C4-2B (cell line): Measurements from ENCODE around the gene DRICH1.

ENCODE experiments used
- ZFX ChIP-seq: fragments of 450-650 bp; IDR thresholded peaks from 2 replicates; pipeline ENCODE4 v1.6.1; 2017
- TF ChIP-seq, protein P1 (sequence below): fragments of 450-650 bp; conservative IDR thresholded peaks from 2 replicates; pipeline ENCODE4 v1.5.1; 2017; ENCODE audit warnings: mild to moderate bottlenecking

DNA sequence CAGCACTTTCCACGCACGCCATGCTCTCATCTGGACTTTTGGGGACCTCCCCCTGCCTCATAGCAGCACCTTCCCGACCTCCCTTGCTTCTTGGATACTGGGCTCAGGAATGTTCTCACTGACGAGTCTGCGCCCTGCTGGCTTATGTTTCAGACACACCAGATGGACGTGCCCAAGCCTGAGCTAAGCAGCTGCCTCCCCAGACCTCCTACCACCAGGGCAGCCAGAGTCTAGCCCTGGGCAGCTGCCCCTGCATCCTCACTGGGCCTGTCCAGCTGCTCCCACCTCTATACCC is 45.5 kb upstream of the DRICH1 start:
- TF ChIP-seq, protein P1, sequence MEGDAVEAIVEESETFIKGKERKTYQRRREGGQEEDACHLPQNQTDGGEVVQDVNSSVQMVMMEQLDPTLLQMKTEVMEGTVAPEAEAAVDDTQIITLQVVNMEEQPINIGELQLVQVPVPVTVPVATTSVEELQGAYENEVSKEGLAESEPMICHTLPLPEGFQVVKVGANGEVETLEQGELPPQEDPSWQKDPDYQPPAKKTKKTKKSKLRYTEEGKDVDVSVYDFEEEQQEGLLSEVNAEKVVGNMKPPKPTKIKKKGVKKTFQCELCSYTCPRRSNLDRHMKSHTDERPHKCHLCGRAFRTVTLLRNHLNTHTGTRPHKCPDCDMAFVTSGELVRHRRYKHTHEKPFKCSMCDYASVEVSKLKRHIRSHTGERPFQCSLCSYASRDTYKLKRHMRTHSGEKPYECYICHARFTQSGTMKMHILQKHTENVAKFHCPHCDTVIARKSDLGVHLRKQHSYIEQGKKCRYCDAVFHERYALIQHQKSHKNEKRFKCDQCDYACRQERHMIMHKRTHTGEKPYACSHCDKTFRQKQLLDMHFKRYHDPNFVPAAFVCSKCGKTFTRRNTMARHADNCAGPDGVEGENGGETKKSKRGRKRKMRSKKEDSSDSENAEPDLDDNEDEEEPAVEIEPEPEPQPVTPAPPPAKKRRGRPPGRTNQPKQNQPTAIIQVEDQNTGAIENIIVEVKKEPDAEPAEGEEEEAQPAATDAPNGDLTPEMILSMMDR = no peak
- no peak for TF ChIP-seq ZFX
